Body of pancreas (tissue), 4 donors: Measurements from ENCODE around the gene EPHB1.

Experiments
- CTCF ChIP-seq, 7 experiments: fragments of 450-650 bp in 4 of 7; fragments of 200-600 bp in 3 of 7; sonication (generic) in 3 of 7; IDR thresholded peaks; one replicate each; pipeline ENCODE4 v1.5.1; 2016 to 2019; ENCODE audit warnings: antibody characterized with exemption in 7 of 7
- POLR2A ChIP-seq, 3 donors: fragments of 450-650 bp; IDR thresholded peaks; one replicate each; pipeline ENCODE4 v1.6.1; 2016; ENCODE audit warnings: antibody characterized with exemption in 3 of 3, mild to moderate bottlenecking in 2 of 3

GRCh38 chr3:135084976-135085375 is 289.9 kb downstream of the EPHB1 start:
- TF ChIP-seq CTCF (IDR thresholded peaks at IDR 0.05) (no peak), POLR2A (IDR thresholded peaks at IDR 0.05) (no peak)
